Tibial nerve (tissue), 3 donors: ENCODE results near the gene SLBP.

ENCODE experiments used
- CTCF ChIP-seq, 5 experiments: fragments of 200-600 bp in 3 of 5; fragments of 450-650 bp in 2 of 5; sonication (generic) in 3 of 5; IDR thresholded peaks; one replicate each; pipeline ENCODE4 v1.5.1; 2016 to 2019; ENCODE audit warnings: antibody characterized with exemption in 5 of 5, mild to moderate bottlenecking in 3 of 5, moderate library complexity in 2 of 5
- POLR2A ChIP-seq, 2 donors: fragments of 450-650 bp; IDR thresholded peaks; one replicate each; pipeline ENCODE4 v1.6.1; 2017; ENCODE audit warnings: antibody characterized with exemption in 2 of 2, mild to moderate bottlenecking in 2 of 2, moderate library complexity in 2 of 2

DNA sequence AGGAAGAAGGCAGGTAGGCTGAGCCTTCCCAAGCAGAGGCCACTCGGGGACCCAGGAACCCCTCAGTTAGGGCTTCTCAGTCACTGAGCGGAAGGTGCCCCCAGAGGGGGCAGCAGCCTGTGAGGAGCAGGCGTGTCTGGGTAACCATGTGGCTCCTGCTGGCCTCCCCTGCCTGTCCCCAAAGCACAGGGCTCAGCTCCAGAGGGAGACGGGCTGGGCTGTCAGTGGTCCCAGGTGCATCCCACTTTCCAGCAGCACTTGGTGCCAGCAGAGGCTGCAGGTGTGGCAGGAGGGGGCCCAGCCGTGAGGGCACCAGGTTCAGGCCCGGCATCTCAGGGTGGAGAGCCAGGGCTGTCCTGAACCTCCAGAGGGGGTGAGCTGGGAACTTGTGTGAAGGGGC is 31.9 kb upstream of the SLBP start:
- TF ChIP-seq CTCF (IDR thresholded peaks at IDR 0.05) (no peak), POLR2A (IDR thresholded peaks at IDR 0.05) (no peak)
